ENCODE data around the gene NPTXR.
A peak's percentile ranks its signal among the peaks of the same experiment; 100 is the strongest.
"Not testable (repeated sequence)": the region's sequence is repeated elsewhere in the genome, so short reads cannot be mapped to it uniquely, and the experiment has no call there.

The NPTXR gene

GRCh38 chr22:38832005-38832978, 11.5 kb downstream of the NPTXR start:
- DNase-seq = peak in 47 of 58 donors; percentile 19 to 87 (median 63)

GRCh38 chr22:38831166-38831945, 12.5 kb downstream of the NPTXR start:
- no peak for DNase-seq

GRCh38 chr22:38830845-38831108, 13.1 kb downstream of the NPTXR start:
- no peak for DNase-seq

GRCh38 chr22:38830026-38830844, 13.6 kb downstream of the NPTXR start:
- DNase-seq = peak in 7 of 58 donors; percentile 8 to 31 (median 19)

GRCh38 chr22:38829485-38829884, 14.3 kb downstream of the NPTXR start:
- DNase-seq = no peak

- DNase-seq = no peak
Observed at GRCh38 chr22:38828616-38829205, 15.1 kb downstream of the NPTXR start.

GRCh38 chr22:38828191-38828590, 15.6 kb downstream of the NPTXR start:
- DNase-seq = no peak

- DNase-seq = no peak
Observed at GRCh38 chr22:38827510-38827909, 16.3 kb downstream of the NPTXR start.

- DNase-seq = no peak
Observed at GRCh38 chr22:38826801-38827200, 17.0 kb downstream of the NPTXR start.

- no peak for DNase-seq
Observed at GRCh38 chr22:38826386-38826785, 17.4 kb downstream of the NPTXR start.

GRCh38 chr22:38824585-38824984, 19.2 kb downstream of the NPTXR start:
- peak in 34 of 58 donors; percentile 8 to 65 (median 28) for DNase-seq

- DNase-seq = no peak
Observed at GRCh38 chr22:38823637-38824036, 20.2 kb downstream of the NPTXR start.

- DNase-seq = no peak
Observed at GRCh38 chr22:38823076-38823475, 20.8 kb downstream of the NPTXR start.

GRCh38 chr22:38820020-38820419, 23.8 kb downstream of the NPTXR start:
- no peak for DNase-seq

GRCh38 chr22:38819387-38819940, 24.4 kb downstream of the NPTXR start:
- DNase-seq = no peak

- DNase-seq = no peak
Observed at GRCh38 chr22:38817196-38817595, 26.6 kb downstream of the NPTXR start.

GRCh38 chr22:38815842-38816241, 28.0 kb downstream of the NPTXR start:
- no peak for DNase-seq

GRCh38 chr22:38811241-38811640, 32.6 kb downstream of the NPTXR start:
- DNase-seq = no peak

GRCh38 chr22:38805041-38805593, 38.7 kb downstream of the NPTXR start:
- DNase-seq = not testable (repeated sequence)

- peak in 4 of 58 donors; percentile 24 to 48 (median 28) for DNase-seq
Observed at GRCh38 chr22:38802671-38803121, 41.1 kb downstream of the NPTXR start.

Data from anterior cingulate cortex (tissue), 58 donors.